ENCODE data around the gene LIPT2. TPM values are rescaled to one million over a fixed set of nuclear protein-coding genes. Genes with fewer than 3 reads are reported as not detected.

Gene LIPT2
- total RNA-seq, 1 experiment from 2014 or later, result 5.8 TPM

DNA sequence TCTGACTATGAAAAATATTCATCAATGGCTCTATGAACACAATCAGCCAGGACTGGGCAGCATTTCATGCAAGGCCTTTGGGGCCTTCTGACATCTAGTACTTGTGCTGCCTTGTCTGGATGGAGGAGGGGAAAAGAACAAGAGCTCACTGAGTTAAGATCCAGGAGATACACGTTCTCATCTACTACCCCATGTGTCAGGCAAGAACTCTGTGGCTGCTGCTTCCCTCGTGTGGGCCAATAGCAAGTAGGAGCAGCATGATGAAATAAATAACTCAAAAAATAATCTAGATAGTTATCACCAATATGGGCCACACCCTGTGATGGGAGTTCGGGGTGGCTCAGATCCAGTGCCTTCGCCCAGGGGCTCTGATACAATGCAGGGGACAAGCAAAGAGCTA lies 33.5 kb downstream of the LIPT2 start:
- H3K9me2 ChIP-seq (ENCODE audit: insufficient read depth), result no peaks in the 10 kb centered on the region
- H2AFZ ChIP-seq, result no peak overlapping the region
- peak overlapping the region; percentile 36; the same call in 1 of the 2 replicates for H3K27ac ChIP-seq
- no peaks in the 10 kb centered on the region for H3K27me3 ChIP-seq (ENCODE audit: insufficient read depth, low read depth)
- no peaks in the 10 kb centered on the region for H3K79me2 ChIP-seq (ENCODE audit: low read depth)
- CTCF ChIA-PET, result no interaction called here
- no TSS peak for BruUV-seq (replicated peaks)
- no peak for DNase-seq
- no peaks in the 10 kb centered on the region for H3K36me3 ChIP-seq (ENCODE audit: low read depth)
- POLR2A ChIA-PET (ENCODE audit: unreplicated experiment), result no interaction called here
- TF ChIP-seq, protein P1, sequence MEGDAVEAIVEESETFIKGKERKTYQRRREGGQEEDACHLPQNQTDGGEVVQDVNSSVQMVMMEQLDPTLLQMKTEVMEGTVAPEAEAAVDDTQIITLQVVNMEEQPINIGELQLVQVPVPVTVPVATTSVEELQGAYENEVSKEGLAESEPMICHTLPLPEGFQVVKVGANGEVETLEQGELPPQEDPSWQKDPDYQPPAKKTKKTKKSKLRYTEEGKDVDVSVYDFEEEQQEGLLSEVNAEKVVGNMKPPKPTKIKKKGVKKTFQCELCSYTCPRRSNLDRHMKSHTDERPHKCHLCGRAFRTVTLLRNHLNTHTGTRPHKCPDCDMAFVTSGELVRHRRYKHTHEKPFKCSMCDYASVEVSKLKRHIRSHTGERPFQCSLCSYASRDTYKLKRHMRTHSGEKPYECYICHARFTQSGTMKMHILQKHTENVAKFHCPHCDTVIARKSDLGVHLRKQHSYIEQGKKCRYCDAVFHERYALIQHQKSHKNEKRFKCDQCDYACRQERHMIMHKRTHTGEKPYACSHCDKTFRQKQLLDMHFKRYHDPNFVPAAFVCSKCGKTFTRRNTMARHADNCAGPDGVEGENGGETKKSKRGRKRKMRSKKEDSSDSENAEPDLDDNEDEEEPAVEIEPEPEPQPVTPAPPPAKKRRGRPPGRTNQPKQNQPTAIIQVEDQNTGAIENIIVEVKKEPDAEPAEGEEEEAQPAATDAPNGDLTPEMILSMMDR (conservative IDR thresholded peaks at IDR 0.05), result no peak
- no peak for TF ChIP-seq EZH2 (IDR thresholded peaks at IDR 0.05; ENCODE audit: low read depth)
- no peaks in the 10 kb centered on the region for H3K9me3 ChIP-seq (ENCODE audit: insufficient read depth, low read depth)
- peak overlapping the region; percentile 35 for H3K4me2 ChIP-seq
- no peaks in the 10 kb centered on the region for H4K20me1 ChIP-seq (ENCODE audit: insufficient read depth)
- H3K4me3 ChIP-seq, result no peak overlapping the region
- peaks cover 29% of the 10 kb centered on the region for H3K4me1 ChIP-seq (replicated peaks; ENCODE audit: insufficient read depth)
- intact Hi-C loops (cut with micrococcal nuclease; ENCODE audit: unreplicated experiment), result no loop called here
- no peaks in the 10 kb centered on the region for H3F3A ChIP-seq (ENCODE audit: insufficient read depth, low read depth)

DNA sequence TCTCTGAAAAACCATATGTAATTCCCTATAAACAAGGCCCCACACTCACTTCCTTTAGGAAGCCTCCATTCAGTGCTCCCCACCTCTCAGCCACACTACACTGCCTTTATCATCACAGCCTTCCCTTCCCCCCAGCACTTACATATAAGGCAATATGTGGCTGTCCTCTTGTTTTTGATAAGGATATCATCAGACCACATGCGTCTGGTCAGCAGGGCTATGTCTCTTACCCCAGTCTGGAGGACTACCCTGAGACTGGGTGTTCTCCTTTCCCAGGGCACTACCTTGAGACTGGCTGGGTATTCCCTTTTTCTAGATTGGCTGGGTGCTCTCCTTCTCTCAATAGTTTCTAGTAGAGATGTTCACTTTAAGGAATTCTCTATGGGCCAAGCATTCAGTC lies 33.9 kb downstream of the LIPT2 start:
- Histone ChIP-seq H3F3A (ENCODE audit: insufficient read depth, low read depth) (no peaks in the 10 kb centered on the region), H3K27ac (no peak overlapping the region), H4K20me1 (ENCODE audit: insufficient read depth) (no peaks in the 10 kb centered on the region), H2AFZ (no peak overlapping the region), H3K36me3 (ENCODE audit: low read depth) (no peaks in the 10 kb centered on the region), H3K79me2 (ENCODE audit: low read depth) (no peaks in the 10 kb centered on the region), H3K27me3 (ENCODE audit: insufficient read depth, low read depth) (no peaks in the 10 kb centered on the region), H3K4me2 (no peak overlapping the region), H3K9me2 (ENCODE audit: insufficient read depth) (no peaks in the 10 kb centered on the region), H3K4me3 (no peak overlapping the region), H3K9me3 (ENCODE audit: insufficient read depth, low read depth) (no peaks in the 10 kb centered on the region), H3K4me1 (replicated peaks; ENCODE audit: insufficient read depth) (peaks cover 27% of the 10 kb centered on the region)
- ChIA-PET POLR2A (ENCODE audit: unreplicated experiment) (no interaction called here), CTCF (interaction anchor here (0.7 kb wide), 1 partner anchor 10 kb away, joined by 5 read pairs; no protein-coding TSS in a partner anchor)
- BruUV-seq (replicated peaks), result no TSS peak
- TF ChIP-seq, protein P1 (conservative IDR thresholded peaks at IDR 0.05), result no peak
- no peak for TF ChIP-seq EZH2 (IDR thresholded peaks at IDR 0.05; ENCODE audit: low read depth)
- intact Hi-C loops (cut with micrococcal nuclease; ENCODE audit: unreplicated experiment), result no loop called here
- no peak for DNase-seq

DNA sequence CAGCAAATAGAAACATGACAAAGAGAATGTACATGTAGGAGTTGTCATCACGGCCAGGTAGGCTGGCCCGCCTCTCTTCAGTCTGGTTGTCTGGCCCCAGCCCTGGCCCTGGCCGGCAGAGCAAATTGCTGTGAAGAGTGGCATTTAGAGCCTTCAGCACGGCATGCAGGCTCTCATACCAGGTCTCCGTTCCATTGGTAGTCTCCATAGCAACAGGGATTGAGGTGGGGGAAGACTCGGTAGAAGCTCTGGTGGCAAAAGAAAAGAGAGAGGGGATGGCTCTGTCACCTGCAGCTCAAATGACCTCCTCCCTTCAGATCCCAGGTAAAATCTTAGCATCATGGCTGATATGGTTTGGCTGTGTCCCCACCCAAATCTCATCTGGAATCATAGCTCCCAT lies 36.2 kb downstream of the LIPT2 start:
- no peaks in the 10 kb centered on the region for H3F3A ChIP-seq (ENCODE audit: insufficient read depth, low read depth)
- H3K4me2 ChIP-seq, result no peak overlapping the region
- H3K9me2 ChIP-seq (ENCODE audit: insufficient read depth), result no peaks in the 10 kb centered on the region
- H3K36me3 ChIP-seq (ENCODE audit: low read depth), result no peaks in the 10 kb centered on the region
- H4K20me1 ChIP-seq (ENCODE audit: insufficient read depth), result no peaks in the 10 kb centered on the region
- H3K4me1 ChIP-seq (replicated peaks; ENCODE audit: insufficient read depth), result peaks cover 27% of the 10 kb centered on the region
- no peak overlapping the region for H3K4me3 ChIP-seq
- no peak overlapping the region for H3K27ac ChIP-seq
- ChIA-PET CTCF (no interaction called here), POLR2A (ENCODE audit: unreplicated experiment) (no interaction called here)
- TF ChIP-seq, protein P1 (conservative IDR thresholded peaks at IDR 0.05), result no peak
- no peak for TF ChIP-seq EZH2 (IDR thresholded peaks at IDR 0.05; ENCODE audit: low read depth)
- no peaks in the 10 kb centered on the region for H3K79me2 ChIP-seq (ENCODE audit: low read depth)
- DNase-seq, result no peak
- no peaks in the 10 kb centered on the region for H3K27me3 ChIP-seq (ENCODE audit: insufficient read depth, low read depth)
- no TSS peak for BruUV-seq (replicated peaks)
- no peaks in the 10 kb centered on the region for H3K9me3 ChIP-seq (ENCODE audit: insufficient read depth, low read depth)
- H2AFZ ChIP-seq, result no peak overlapping the region
- intact Hi-C loops (cut with micrococcal nuclease; ENCODE audit: unreplicated experiment), result no loop called here
